Measurements from ENCODE around the gene PGM5.

PGM5 gene

GRCh38 chr9:68437785-68438184, 81.4 kb downstream of the PGM5 start:
- DNase-seq (ENCODE audit: low spot score) = no peak

GRCh38 chr9:68443624-68444023, 87.2 kb downstream of the PGM5 start:
- DNase-seq (ENCODE audit: low spot score) = no peak

- DNase-seq (ENCODE audit: low spot score) = no peak
These were observed 90.4 kb downstream of the PGM5 start for GRCh38 chr9:68446836-68447235.

GRCh38 chr9:68447611-68448010, 91.2 kb downstream of the PGM5 start:
- DNase-seq (ENCODE audit: low spot score) = no peak

- no peak for DNase-seq (ENCODE audit: low spot score)
These were observed 98.3 kb downstream of the PGM5 start for GRCh38 chr9:68454579-68455334.

GRCh38 chr9:68455451-68455850, 99.0 kb downstream of the PGM5 start:
- DNase-seq (ENCODE audit: low spot score) = no peak

- no peak for DNase-seq (ENCODE audit: low spot score)
These were observed 101.4 kb downstream of the PGM5 start for GRCh38 chr9:68457803-68458202.

GRCh38 chr9:68458918-68459317, 102.5 kb downstream of the PGM5 start:
- no peak for DNase-seq (ENCODE audit: low spot score)

- DNase-seq (ENCODE audit: low spot score) = no peak
These were observed 105.8 kb downstream of the PGM5 start for GRCh38 chr9:68462105-68462775.

GRCh38 chr9:68470067-68470466, 113.7 kb downstream of the PGM5 start:
- DNase-seq (ENCODE audit: low spot score) = no peak

- DNase-seq (ENCODE audit: low spot score) = no peak
These were observed 114.2 kb downstream of the PGM5 start for GRCh38 chr9:68470634-68471033.

GRCh38 chr9:68472119-68472518, 115.7 kb downstream of the PGM5 start:
- DNase-seq (ENCODE audit: low spot score) = no peak

GRCh38 chr9:68473790-68474189, 117.4 kb downstream of the PGM5 start:
- no peak for DNase-seq (ENCODE audit: low spot score)

GRCh38 chr9:68476422-68476821, 120.0 kb downstream of the PGM5 start:
- DNase-seq (ENCODE audit: low spot score) = no peak

- DNase-seq (ENCODE audit: low spot score) = no peak
These were observed 120.4 kb downstream of the PGM5 start for GRCh38 chr9:68476847-68477246.

GRCh38 chr9:68480807-68481206, 124.4 kb downstream of the PGM5 start:
- DNase-seq (ENCODE audit: low spot score) = no peak

- DNase-seq (ENCODE audit: low spot score) = no peak
These were observed 126.1 kb downstream of the PGM5 start for GRCh38 chr9:68482548-68482947.

GRCh38 chr9:68488126-68488525, 131.7 kb downstream of the PGM5 start:
- DNase-seq (ENCODE audit: low spot score) = no peak

GRCh38 chr9:68489646-68490045, 133.2 kb downstream of the PGM5 start:
- DNase-seq (ENCODE audit: low spot score) = no peak

- no peak for DNase-seq (ENCODE audit: low spot score)
These were observed 136.4 kb downstream of the PGM5 start for GRCh38 chr9:68492806-68493205.

- DNase-seq (ENCODE audit: low spot score) = no peak
These were observed 137.1 kb downstream of the PGM5 start for GRCh38 chr9:68493541-68493940.

GRCh38 chr9:68493958-68494577, 137.7 kb downstream of the PGM5 start:
- no peak for DNase-seq (ENCODE audit: low spot score)

- no peak for DNase-seq (ENCODE audit: low spot score)
These were observed 138.8 kb downstream of the PGM5 start for GRCh38 chr9:68495247-68495646.

All from AG20443 (cell line).